Measurements from ENCODE around the gene PLEKHH2.
A peak's percentile ranks its signal among the peaks of the same experiment; 100 is the strongest.

PLEKHH2 gene

GRCh38 chr2:43774617-43775016, 137.6 kb downstream of the PLEKHH2 start:
- Histone ChIP-seq H3K27ac (ENCODE audit: low read depth, low read length) (peak overlapping the region; percentile 78), H3K4me3 (ENCODE audit: low read depth in 1 of 2, low read length in 2 of 2) (peak overlapping the region; percentile 83 to 84), H3K36me3 (ENCODE audit: insufficient read depth, low read length) (peaks cover 15% of the 10 kb centered on the region), H3K9me3 (ENCODE audit: low read length) (no peaks in the 10 kb centered on the region), H3K9ac (ENCODE audit: low read length) (peak overlapping the region; percentile 67), H3K27me3 (ENCODE audit: control insufficient read depth in 1 of 2, insufficient read depth in 2 of 2, low read length in 2 of 2) (no peaks in the 10 kb centered on the region), H3K4me1 (ENCODE audit: insufficient read depth, low read length) (no peaks in the 10 kb centered on the region)

- Histone ChIP-seq H3K4me3 (ENCODE audit: low read depth in 1 of 2, low read length in 2 of 2) (no peak overlapping the region), H3K9ac (ENCODE audit: low read length) (no peak overlapping the region), H3K27ac (ENCODE audit: low read depth, low read length) (no peak overlapping the region), H3K36me3 (ENCODE audit: insufficient read depth, low read length) (peaks cover 25% of the 10 kb centered on the region), H3K27me3 (ENCODE audit: control insufficient read depth in 1 of 2, insufficient read depth in 2 of 2, low read length in 2 of 2) (no peaks in the 10 kb centered on the region), H3K9me3 (ENCODE audit: low read length) (no peaks in the 10 kb centered on the region), H3K4me1 (ENCODE audit: insufficient read depth, low read length) (no peaks in the 10 kb centered on the region)
Measured at GRCh38 chr2:43776324-43776723, 139.3 kb downstream of the PLEKHH2 start.

- H3K9ac ChIP-seq (ENCODE audit: low read length): no peak overlapping the region
- no peaks in the 10 kb centered on the region for H3K4me1 ChIP-seq (ENCODE audit: insufficient read depth, low read length)
- H3K4me3 ChIP-seq (ENCODE audit: low read depth in 1 of 2, low read length in 2 of 2): no peak overlapping the region
Measured at GRCh38 chr2:43777306-43777926, 140.4 kb downstream of the PLEKHH2 start.

GRCh38 chr2:43778233-43778632, 141.2 kb downstream of the PLEKHH2 start:
- no peak overlapping the region for H3K27ac ChIP-seq (ENCODE audit: low read depth, low read length)
- no peaks in the 10 kb centered on the region for H3K27me3 ChIP-seq (ENCODE audit: control insufficient read depth in 1 of 2, insufficient read depth in 2 of 2, low read length in 2 of 2)
- H3K36me3 ChIP-seq (ENCODE audit: insufficient read depth, low read length): peaks cover 25% of the 10 kb centered on the region
- H3K9ac ChIP-seq (ENCODE audit: low read length): no peak overlapping the region
- H3K9me3 ChIP-seq (ENCODE audit: low read length): no peaks in the 10 kb centered on the region
- no peak overlapping the region for H3K4me3 ChIP-seq (ENCODE audit: low read depth in 1 of 2, low read length in 2 of 2)
- H3K4me1 ChIP-seq (ENCODE audit: insufficient read depth, low read length): no peaks in the 10 kb centered on the region

More at GRCh38 chr2:43777306-43777926, 140.4 kb downstream of the PLEKHH2 start:
- no peak overlapping the region for H3K27ac ChIP-seq (ENCODE audit: low read depth, low read length)
- H3K36me3 ChIP-seq (ENCODE audit: insufficient read depth, low read length): peaks cover 25% of the 10 kb centered on the region
- H3K9me3 ChIP-seq (ENCODE audit: low read length): no peaks in the 10 kb centered on the region
- H3K27me3 ChIP-seq (ENCODE audit: control insufficient read depth in 1 of 2, insufficient read depth in 2 of 2, low read length in 2 of 2): no peaks in the 10 kb centered on the region

- no peak overlapping the region for H3K9ac ChIP-seq (ENCODE audit: low read length)
- H3K4me1 ChIP-seq (ENCODE audit: insufficient read depth, low read length): peaks cover 3% of the 10 kb centered on the region
- no peaks in the 10 kb centered on the region for H3K9me3 ChIP-seq (ENCODE audit: low read length)
- no peak overlapping the region for H3K4me3 ChIP-seq (ENCODE audit: low read depth in 1 of 2, low read length in 2 of 2)
- H3K36me3 ChIP-seq (ENCODE audit: insufficient read depth, low read length): peaks cover 7% of the 10 kb centered on the region
- H3K27me3 ChIP-seq (ENCODE audit: control insufficient read depth in 1 of 2, insufficient read depth in 2 of 2, low read length in 2 of 2): no peaks in the 10 kb centered on the region
- no peak overlapping the region for H3K27ac ChIP-seq (ENCODE audit: low read depth, low read length)
Measured at GRCh38 chr2:43787895-43788294, 150.8 kb downstream of the PLEKHH2 start.

GRCh38 chr2:43788646-43789045, 151.6 kb downstream of the PLEKHH2 start:
- Histone ChIP-seq H3K9ac (ENCODE audit: low read length) (no peak overlapping the region), H3K36me3 (ENCODE audit: insufficient read depth, low read length) (peaks cover 7% of the 10 kb centered on the region), H3K27ac (ENCODE audit: low read depth, low read length) (no peak overlapping the region)

GRCh38 chr2:43790147-43790546, 153.1 kb downstream of the PLEKHH2 start:
- Histone ChIP-seq H3K4me1 (ENCODE audit: insufficient read depth, low read length) (peaks cover 3% of the 10 kb centered on the region), H3K27ac (ENCODE audit: low read depth, low read length) (no peak overlapping the region), H3K9me3 (ENCODE audit: low read length) (no peaks in the 10 kb centered on the region), H3K4me3 (ENCODE audit: low read depth in 1 of 2, low read length in 2 of 2) (no peak overlapping the region), H3K36me3 (ENCODE audit: insufficient read depth, low read length) (peaks cover 14% of the 10 kb centered on the region), H3K9ac (ENCODE audit: low read length) (no peak overlapping the region), H3K27me3 (ENCODE audit: control insufficient read depth in 1 of 2, insufficient read depth in 2 of 2, low read length in 2 of 2) (no peaks in the 10 kb centered on the region)

More at GRCh38 chr2:43788646-43789045, 151.6 kb downstream of the PLEKHH2 start:
- peaks cover 3% of the 10 kb centered on the region for H3K4me1 ChIP-seq (ENCODE audit: insufficient read depth, low read length)
- no peaks in the 10 kb centered on the region for H3K9me3 ChIP-seq (ENCODE audit: low read length)
- no peaks in the 10 kb centered on the region for H3K27me3 ChIP-seq (ENCODE audit: control insufficient read depth in 1 of 2, insufficient read depth in 2 of 2, low read length in 2 of 2)
- no peak overlapping the region for H3K4me3 ChIP-seq (ENCODE audit: low read depth in 1 of 2, low read length in 2 of 2)

- peaks cover 16% of the 10 kb centered on the region for H3K36me3 ChIP-seq (ENCODE audit: insufficient read depth, low read length)
- no peak overlapping the region for H3K27ac ChIP-seq (ENCODE audit: low read depth, low read length)
Measured at GRCh38 chr2:43791035-43791765, 154.1 kb downstream of the PLEKHH2 start.

GRCh38 chr2:43792653-43793052, 155.6 kb downstream of the PLEKHH2 start:
- H3K27me3 ChIP-seq (ENCODE audit: control insufficient read depth in 1 of 2, insufficient read depth in 2 of 2, low read length in 2 of 2): no peaks in the 10 kb centered on the region
- no peaks in the 10 kb centered on the region for H3K9me3 ChIP-seq (ENCODE audit: low read length)
- no peak overlapping the region for H3K4me3 ChIP-seq (ENCODE audit: low read depth in 1 of 2, low read length in 2 of 2)
- H3K27ac ChIP-seq (ENCODE audit: low read depth, low read length): no peak overlapping the region
- H3K4me1 ChIP-seq (ENCODE audit: insufficient read depth, low read length): peaks cover 3% of the 10 kb centered on the region
- H3K36me3 ChIP-seq (ENCODE audit: insufficient read depth, low read length): peaks cover 15% of the 10 kb centered on the region
- no peak overlapping the region for H3K9ac ChIP-seq (ENCODE audit: low read length)

More at GRCh38 chr2:43791035-43791765, 154.1 kb downstream of the PLEKHH2 start:
- H3K4me1 ChIP-seq (ENCODE audit: insufficient read depth, low read length): peaks cover 3% of the 10 kb centered on the region
- no peaks in the 10 kb centered on the region for H3K9me3 ChIP-seq (ENCODE audit: low read length)
- no peak overlapping the region for H3K9ac ChIP-seq (ENCODE audit: low read length)
- H3K27me3 ChIP-seq (ENCODE audit: control insufficient read depth in 1 of 2, insufficient read depth in 2 of 2, low read length in 2 of 2): no peaks in the 10 kb centered on the region
- H3K4me3 ChIP-seq (ENCODE audit: low read depth in 1 of 2, low read length in 2 of 2): no peak overlapping the region

- H3K9ac ChIP-seq (ENCODE audit: low read length): no peak overlapping the region
- peaks cover 15% of the 10 kb centered on the region for H3K36me3 ChIP-seq (ENCODE audit: insufficient read depth, low read length)
- no peaks in the 10 kb centered on the region for H3K9me3 ChIP-seq (ENCODE audit: low read length)
- H3K27ac ChIP-seq (ENCODE audit: low read depth, low read length): no peak overlapping the region
- no peak overlapping the region for H3K4me3 ChIP-seq (ENCODE audit: low read depth in 1 of 2, low read length in 2 of 2)
- no peaks in the 10 kb centered on the region for H3K27me3 ChIP-seq (ENCODE audit: control insufficient read depth in 1 of 2, insufficient read depth in 2 of 2, low read length in 2 of 2)
- peaks cover 3% of the 10 kb centered on the region for H3K4me1 ChIP-seq (ENCODE audit: insufficient read depth, low read length)
Measured at GRCh38 chr2:43794956-43795355, 157.9 kb downstream of the PLEKHH2 start.

GRCh38 chr2:43796206-43796605, 159.1 kb downstream of the PLEKHH2 start:
- no peaks in the 10 kb centered on the region for H3K9me3 ChIP-seq (ENCODE audit: low read length)
- no peak overlapping the region for H3K27ac ChIP-seq (ENCODE audit: low read depth, low read length)
- peaks cover 3% of the 10 kb centered on the region for H3K4me1 ChIP-seq (ENCODE audit: insufficient read depth, low read length)
- H3K4me3 ChIP-seq (ENCODE audit: low read depth in 1 of 2, low read length in 2 of 2): no peak overlapping the region
- H3K27me3 ChIP-seq (ENCODE audit: control insufficient read depth in 1 of 2, insufficient read depth in 2 of 2, low read length in 2 of 2): no peaks in the 10 kb centered on the region
- H3K36me3 ChIP-seq (ENCODE audit: insufficient read depth, low read length): peaks cover 15% of the 10 kb centered on the region
- H3K9ac ChIP-seq (ENCODE audit: low read length): no peak overlapping the region
